Endothelial cell of hepatic sinusoid (primary cell): Measurements from ENCODE around the gene SCAI.
"Not testable (repeated sequence)": the region's sequence is repeated elsewhere in the genome, so short reads cannot be mapped to it uniquely, and the experiment has no call there.

Source experiments
- in situ Hi-C: cut with HindIII; loops from 2 replicates; pipeline ENCODE4 v1.10.0; 2017; ENCODE audit warnings: low sequenced_read_pairs

The SCAI gene

DNA sequence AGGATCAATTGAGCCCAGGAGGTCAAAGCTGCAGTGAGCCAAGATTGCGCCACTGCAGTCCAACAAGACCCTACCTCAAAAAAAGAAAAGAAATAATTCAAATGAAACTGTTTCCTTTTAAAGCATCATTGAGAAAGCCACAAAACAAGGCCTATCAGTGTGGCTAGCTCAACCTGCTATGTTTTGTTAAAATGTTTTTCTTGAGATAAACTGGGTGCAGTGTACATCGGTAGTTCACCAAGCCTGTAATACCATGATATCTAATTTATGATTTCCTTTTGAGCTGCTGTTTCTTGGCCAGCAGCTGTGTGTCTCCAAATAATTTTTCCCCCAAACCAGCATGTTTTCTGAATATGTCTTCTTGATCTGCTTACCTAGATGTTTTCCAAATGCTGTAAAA, 105.2 kb downstream of the SCAI start:
- in situ Hi-C loops = no loop called here

DNA sequence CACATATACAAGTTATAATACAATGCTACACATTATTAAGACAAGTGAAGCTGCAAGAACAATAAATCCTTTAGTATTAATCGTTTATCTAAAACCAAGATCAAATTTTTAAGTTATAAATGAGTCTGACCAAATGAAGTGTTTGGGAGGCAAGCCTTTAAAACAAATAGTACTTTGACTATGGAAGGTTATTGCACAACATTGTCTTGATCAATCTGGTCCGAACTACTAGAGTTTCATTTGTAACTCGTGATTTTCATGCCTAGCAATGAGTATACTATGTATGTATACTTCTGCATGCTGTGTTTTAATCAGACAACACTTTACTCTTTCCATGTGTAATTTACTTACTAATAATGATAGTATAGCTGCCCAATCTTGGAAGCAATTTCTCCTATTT, 115.3 kb downstream of the SCAI start:
- in situ Hi-C loops = no loop called here

DNA sequence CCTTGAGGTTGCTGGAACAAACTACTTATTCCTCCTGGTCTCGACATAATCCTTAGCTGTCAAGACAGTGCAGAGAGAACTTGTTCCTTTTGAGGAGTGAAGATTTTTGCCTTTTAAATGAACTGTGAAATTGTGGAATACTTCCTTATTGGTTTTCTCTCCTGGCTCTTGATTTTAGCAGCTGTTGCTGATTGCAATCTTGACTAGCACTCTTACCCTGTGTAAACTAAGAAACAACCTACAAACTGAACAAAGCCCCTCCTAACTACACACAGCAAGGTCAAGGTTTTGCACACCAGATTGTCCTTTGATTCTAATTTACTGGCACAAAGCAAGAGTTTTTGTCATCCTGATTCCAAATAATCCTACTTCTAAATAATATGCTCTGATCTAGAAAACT, 118.4 kb downstream of the SCAI start:
- in situ Hi-C loops = no loop called here

DNA sequence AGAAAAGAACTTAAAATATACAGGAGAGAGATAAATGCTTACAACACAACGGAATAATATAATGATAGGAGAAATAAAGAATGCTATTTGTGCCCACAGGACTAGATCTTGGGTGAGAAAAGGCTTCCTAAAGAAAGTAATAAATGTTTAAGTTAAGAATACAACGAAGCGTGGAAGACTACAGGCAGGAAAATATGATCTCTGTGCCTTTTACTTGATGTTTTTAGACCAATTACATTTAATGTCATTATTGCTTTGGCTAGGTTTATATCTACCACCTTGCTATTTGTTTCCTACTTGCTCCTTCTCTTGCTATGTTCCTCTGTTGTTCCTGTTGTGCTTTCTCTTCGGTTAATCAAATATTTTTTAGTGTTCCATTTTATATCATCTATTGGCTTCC, 122.3 kb downstream of the SCAI start:
- in situ Hi-C loops = no loop called here

DNA sequence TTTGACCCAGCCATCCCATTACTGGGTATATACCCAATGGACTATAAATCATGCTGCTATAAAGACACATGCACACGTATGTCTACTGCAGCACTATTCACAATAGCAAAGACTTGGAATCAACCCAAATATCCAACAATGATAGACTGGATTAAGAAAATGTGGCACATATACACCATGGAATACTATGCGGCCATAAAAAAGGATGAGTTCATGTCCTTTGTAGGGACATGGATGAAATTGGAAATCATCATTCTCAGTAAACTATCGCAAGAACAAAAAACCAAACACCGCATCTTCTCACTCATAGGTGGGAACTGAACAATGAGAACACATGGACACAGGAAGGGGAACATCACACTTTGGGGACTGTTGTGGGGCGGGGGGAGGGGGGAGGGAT, 127.7 kb downstream of the SCAI start:
- in situ Hi-C loops = not testable (repeated sequence)

DNA sequence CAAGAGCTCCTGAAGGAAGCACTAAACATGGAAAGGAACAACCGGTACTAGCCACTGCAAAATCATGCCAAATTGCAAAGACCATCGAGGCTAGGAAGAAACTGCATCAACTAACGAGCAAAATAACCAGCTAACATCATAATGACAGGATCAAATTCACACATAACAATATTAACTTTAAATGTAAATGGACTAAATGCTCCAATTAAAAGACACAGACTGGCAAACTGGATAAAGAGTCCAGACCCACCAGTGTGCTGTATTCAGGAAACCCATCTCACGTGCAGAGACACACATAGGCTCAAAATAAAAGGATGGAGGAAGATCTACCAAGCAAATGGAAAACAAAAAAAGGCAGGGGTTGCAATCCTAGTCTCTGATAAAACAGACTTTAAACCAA, 131.3 kb downstream of the SCAI start:
- in situ Hi-C loops = not testable (repeated sequence)

DNA sequence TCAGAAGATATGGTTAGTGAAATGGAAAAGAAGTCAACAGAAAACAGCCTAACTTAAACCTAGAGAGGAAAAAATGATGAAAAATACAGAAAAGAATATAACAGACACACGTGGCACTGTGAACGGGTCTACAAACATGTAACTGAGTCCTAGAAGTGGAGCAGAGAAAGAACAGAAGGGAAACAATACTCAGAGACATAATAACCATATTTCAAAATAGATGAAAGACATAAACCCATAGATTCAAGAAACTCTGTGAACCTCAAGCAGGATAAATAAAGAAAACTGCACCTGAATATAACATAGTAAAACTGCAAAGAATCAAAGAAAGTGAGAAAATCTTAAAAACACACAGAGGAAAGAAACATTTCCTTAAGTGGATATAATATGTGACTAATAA, 134.7 kb downstream of the SCAI start:
- in situ Hi-C loops = no loop called here

DNA sequence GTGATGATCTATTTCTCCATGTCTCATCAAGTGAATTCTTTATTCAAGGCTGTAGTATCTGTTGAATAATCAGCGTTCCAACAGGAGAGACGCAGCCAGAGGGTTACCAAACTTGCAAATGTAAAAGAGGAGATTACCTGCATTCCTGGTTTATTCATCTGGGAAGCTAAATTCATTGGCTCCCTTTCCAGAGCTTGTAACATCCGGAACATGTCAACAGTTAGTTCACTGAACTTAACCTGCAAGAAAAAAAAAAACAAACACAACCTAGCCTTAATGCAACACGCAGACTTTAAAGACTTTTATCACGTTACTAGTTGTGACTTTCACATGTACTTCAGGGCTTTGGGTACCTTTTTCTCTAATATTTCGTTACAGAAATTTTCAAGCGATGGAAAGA, 140.0 kb downstream of the SCAI start:
- in situ Hi-C loops = no loop called here

DNA sequence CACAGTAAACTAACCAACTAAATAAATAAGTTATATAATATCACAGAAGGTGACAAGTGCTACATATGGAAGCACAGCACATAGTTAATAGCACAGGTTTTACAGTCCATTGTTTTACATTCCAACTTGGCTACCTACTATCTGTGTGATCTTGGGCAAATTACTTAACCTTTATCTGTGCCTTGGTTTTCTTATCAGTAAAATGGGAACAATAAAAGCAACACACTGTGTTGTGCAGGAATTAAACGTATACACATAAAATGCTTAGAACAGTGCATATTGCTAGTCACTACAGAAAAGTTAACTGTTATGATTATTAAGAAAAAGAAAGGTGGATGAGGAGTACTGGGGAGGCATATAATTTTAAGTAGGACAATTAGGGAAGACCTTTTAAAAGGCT, 159.6 kb downstream of the SCAI start:
- in situ Hi-C loops = no loop called here

DNA sequence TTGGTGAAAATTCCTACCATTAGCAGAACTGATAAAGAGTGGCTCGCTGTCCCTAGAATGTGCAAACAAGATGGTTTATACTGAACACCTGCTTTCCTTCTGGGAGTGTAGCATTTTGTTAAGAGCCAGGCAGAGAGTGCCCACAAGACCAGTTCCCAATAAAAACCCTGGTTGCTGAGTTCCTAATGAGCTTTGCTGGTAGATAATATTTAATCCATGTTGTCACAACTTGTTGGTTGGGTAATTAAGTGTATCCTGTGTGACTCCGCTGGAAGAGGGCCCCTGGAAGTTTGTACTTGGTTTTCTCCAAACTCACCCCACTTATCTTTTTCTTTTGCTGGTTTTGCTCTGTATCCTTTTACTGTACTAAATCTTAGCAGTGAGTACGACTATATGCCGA, 162.9 kb downstream of the SCAI start:
- in situ Hi-C loops = no loop called here

DNA sequence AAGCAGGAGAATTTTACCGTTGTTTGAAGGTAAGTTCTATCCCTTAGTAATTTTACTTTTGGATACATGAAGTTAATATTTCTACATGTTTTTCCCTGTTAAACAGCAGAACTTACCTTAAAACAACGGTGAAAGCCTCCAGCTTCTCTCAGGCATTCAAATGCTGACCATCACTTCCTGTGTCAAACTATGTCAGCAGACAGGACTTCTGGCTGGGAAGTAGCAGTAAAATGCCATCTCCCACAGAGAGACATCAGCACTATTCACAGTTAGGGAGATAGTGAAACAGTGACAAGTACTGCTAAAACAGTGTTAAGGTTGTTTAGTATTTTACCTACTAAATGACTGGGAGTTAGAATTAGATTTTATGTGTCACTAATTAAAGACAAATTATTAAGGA, 168.2 kb downstream of the SCAI start:
- in situ Hi-C loops = no loop called here

DNA sequence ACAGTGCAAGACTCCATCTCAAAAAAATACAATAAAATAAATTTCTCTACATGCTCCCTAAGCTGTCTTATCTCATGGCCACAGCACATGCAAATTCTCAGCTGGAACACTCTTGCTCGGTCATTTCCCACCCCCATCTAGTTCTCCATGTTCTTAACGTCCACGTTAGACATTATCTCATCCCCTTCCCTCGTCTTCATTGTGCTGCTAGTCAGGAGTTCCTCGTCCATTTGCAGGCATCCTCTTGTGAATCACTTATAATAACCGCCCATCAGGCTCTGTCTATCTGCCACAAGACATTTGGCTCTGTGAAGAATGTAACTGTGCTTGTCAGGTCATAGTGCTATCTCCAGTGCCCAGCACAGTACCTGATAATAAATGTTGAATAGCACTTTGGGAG, 169.5 kb downstream of the SCAI start:
- in situ Hi-C loops = loop anchor here (5.0 kb wide), 1 partner anchor 83 kb away; no protein-coding TSS in a partner anchor

DNA sequence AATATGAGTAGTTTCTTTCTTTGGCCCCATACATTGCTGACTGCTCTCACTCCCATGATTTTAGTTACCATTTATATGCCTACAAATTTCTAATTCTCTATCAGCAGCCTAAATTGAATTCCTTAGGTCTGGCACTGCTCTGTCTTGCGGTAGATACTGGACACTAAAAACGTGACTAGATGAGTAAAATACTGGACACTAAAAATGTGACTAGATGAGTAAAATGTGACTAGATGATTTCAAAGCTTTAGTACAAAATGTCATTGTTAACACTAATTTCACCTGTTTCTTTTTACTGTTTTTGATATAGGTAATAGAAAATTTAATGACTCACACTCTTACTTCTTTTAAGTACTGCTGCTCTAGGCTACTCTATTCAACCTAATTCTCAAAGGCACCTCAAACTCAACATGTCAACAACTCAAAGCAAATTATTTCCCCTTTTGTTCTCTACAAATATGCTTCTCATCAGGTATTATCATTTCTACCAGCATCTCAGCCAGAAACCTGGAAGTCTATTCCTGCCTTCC, 171.0 kb downstream of the SCAI start:
- in situ Hi-C loops = loop anchor here (5.0 kb wide), 1 partner anchor 85 kb away; no protein-coding TSS in a partner anchor

DNA sequence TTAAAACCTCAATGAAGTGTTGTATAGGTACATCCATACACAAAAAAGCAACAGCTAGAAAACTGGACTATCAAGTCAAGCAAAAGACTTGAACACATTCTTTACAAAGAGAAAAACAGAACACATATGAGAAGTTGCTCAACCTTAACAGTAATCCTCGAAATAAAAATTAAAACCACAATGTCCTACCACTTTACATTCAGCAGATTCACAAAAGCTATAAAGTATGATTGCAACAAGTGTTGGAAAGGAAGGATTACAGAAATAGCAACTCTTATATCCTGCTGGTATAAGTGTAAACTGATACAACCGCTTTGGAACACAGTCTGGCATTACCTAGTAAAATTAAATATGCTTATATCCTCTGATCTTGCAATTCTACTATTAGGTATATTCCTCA, 173.9 kb downstream of the SCAI start:
- in situ Hi-C loops = no loop called here

DNA sequence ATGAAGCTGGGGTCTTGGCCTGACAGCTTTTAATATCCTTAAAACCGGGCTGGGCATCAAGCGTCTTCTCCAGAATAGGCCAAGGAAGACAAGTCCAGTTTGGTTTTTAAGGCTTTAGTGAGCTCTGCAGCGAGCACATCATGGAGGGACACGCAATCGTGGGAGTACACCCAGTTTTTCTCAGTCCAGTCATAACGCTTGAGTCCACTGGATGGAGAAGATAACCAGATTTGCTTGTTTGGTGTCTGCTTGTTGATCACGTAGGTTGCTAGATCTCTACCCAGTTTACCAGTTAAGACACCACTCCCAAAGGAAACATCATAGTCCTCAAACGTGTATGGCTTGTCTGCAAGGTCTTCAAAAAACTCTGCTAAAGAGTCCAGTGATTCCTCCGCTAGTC, 175.1 kb downstream of the SCAI start:
- in situ Hi-C loops = no loop called here

DNA sequence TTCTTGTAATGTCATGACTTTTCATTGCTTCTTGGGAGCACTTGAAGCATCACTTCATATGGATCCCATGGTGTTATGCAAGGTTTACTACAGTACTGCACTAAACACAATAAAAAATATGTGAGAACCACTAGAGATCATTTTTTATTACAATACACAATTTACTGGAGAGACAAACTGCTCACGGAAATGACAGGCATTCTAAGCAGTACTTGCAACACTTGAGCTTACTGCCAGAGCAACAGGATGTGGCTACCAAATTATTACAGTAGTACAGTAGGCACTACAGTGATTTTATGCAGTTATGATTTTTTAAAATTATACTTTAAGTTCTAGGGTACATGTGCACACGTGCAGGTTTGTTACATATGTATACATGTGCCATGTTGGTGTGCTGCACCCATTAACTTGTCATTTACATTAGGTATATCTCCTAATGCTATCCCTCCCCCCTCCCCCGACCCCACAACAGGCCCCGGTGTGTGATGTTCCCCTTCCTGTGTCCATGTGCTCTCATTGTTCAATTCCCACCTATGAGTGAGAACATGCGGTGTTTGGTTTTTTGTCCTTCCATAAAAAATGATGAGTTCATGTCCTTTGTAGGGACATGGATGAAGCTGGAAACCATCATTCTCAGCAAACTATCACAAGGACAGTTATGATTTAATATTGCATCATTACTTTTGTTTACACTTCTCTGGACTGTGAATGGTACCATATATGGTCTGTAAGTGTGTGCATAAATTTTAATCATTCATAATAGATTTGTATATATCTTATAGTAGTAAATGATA, 177.4 kb downstream of the SCAI start:
- in situ Hi-C loops = not testable (repeated sequence)

DNA sequence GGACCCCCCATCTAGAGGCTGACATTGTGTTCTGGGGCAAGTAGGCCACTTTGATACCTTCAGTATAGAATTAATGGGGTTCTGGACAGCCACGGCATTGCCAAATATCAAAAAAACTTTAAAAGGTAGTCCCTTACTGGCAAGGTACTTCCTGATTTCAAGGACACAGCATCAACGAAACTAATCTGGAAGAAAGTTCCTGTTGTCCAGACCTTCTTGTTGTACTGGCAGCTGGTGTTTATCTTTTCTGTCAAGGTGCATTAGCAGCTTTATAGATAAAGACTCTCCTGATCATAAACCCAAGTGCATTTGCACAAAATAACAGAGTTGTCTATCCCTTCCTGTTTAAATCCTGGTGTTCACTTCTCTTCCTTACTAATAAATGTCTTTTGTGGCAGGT, 178.7 kb downstream of the SCAI start:
- in situ Hi-C loops = no loop called here

DNA sequence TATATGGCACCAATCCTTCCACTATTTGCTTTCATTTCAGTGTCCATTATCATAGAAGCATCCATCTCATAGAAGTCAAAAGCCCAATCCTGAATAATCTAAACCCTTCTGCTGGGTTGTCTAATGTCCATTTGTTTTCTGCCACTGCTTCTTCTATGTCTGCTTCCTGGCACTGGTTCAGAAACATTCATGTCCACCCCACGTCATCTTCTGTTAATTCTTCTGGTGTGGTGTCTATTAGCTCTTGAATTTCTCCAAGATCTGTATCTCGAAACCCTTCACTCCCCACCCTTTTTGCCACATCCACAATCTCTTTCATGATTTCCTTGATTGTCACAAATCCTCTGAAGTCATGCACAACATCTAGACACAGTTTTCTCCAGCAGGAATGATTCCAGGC, 179.3 kb downstream of the SCAI start:
- in situ Hi-C loops = no loop called here

DNA sequence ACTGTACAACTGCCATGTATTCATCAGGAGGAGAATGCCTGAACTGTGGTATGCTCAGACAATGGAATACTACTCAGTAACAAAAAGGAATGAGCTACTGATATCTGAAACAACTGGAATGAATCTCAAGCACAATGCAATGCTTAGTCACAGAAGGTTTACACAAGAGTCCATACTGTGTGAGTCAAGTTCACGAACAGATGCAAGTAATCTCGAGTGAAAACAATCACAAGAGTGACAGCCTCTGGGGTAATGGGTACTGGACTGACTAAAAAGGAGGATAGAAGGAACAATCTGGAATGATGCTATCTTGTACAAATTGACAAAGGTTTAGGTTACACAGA, 182.9 kb downstream of the SCAI start:
- in situ Hi-C loops = no loop called here

DNA sequence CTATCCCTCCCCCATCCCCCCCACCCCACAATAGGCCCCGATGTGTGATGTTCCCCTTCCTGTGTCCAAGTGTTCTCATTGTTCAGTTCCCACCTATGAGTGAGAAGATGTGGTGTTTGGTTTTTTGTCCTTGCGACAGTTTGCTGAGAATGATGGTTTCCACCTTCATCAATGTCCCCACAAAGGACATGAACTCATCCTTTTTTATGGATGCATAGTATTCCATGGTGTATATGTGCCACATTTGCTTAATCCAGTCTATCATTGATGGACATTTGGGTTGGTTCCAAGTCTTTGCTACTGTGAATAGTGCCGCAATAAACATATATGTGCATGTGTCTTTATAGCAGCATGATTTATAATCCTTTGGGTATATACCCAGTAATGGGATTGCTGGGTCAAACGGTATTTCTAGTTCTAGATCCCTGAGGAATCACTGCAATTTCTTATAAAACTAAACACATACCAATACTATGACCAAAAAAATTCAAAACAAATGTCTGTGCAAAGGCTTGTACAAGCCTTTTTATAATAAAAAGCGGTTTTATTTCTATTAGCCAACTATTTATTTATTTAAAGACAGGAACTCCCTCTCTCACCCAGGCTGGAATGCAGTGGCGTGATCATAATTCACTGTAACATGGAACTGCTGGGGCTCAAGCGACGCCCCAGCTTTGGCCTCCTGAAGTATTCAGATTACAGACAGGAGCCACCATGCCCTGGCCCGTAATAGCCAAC, 183.5 kb downstream of the SCAI start:
- in situ Hi-C loops = not testable (repeated sequence)

DNA sequence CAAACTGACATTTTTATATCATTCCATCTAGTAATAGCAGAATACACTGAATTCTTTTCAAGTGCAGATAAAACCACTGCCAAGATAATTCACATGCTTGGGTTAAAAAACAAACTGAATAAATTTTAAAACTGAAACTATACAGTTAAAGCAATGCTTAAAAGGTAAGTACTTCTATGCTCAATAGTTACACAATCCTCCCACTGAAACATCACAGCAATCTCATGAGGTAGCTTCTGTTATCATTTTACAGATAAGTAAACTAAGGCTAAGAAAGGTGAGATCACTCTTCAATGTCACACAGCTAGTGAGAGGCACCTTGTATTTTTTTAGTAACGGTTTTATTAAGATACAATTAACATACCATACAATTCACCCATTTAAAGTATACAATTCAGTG, 189.1 kb downstream of the SCAI start:
- in situ Hi-C loops = no loop called here

DNA sequence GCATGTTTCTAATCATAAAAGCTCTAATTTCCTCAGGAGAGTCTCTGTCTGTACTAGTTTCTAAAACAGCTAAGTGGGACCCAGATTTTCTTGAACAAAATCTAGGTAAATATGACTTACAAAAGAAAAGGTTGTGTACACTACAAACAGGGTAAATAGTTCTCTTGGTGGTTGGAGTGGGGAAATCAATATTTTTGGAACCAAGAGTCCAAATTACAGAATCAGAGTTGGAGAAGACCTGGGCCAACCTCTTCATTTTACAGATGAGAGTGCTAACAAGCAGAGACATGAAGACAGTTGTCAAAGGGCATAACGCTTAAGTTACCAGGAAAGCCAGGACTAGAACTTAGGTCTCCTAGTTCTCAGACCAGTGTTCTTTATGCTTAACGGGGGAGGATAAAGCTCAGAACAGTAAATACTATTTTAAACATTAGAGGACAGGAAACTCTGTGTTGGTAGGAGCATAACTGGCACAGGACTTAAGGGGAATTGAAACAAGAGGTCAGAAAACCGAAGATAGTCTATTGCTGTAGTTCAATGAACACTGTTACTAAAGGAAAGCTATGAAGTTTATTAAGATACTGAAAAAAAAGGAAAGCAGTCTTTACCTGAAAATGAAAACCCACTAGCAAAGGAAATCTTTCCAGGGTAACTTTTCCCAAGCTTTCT, 193.1 kb downstream of the SCAI start:
- in situ Hi-C loops = no loop called here
